ENCODE results near the gene KIF1A.
"Not testable (repeated sequence)": the region's sequence is repeated elsewhere in the genome, so short reads cannot be mapped to it uniquely, and the experiment has no call there.

Gene KIF1A

DNA sequence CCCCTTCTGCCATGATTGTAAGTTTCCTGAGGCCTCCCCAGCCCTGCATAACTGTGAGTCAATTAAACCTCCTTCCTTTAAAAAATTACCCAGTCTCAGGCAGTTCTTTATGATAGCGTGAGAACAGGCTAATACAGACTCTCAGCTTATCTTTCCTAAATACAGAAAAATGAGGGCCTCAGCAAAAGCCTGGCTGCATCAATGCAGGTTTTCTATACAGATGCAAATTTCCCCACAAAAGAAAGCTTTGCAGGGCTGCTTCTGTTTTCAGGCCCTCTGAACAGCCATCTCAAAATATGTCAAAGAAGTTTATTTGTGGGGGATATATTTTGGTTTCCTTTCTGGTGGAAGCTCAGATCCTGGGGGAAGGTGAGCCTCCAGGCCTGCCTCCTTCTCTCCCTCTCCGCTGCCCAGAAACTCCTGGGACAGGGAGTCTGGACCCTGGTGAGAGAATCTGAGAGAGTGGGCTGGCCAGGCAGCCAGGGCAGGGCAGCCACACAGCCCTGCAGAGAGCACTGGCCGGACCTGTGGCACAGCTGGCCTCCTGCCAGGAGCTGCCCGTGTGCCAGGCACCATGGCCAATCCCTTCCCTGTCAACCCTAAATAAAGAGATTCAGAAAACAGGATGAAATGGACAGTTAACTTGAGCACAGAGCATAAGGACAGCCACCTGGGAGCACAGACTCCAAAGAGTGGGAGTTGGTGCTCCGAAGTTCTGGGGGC, 27.0 kb upstream of the KIF1A start:
- DNase-seq (ENCODE audit: low read depth, low spot score) = no peak

GRCh38 chr2:240846309-240846708, 26.3 kb upstream of the KIF1A start:
- not testable (repeated sequence) for DNase-seq (ENCODE audit: low read depth, low spot score)

DNA sequence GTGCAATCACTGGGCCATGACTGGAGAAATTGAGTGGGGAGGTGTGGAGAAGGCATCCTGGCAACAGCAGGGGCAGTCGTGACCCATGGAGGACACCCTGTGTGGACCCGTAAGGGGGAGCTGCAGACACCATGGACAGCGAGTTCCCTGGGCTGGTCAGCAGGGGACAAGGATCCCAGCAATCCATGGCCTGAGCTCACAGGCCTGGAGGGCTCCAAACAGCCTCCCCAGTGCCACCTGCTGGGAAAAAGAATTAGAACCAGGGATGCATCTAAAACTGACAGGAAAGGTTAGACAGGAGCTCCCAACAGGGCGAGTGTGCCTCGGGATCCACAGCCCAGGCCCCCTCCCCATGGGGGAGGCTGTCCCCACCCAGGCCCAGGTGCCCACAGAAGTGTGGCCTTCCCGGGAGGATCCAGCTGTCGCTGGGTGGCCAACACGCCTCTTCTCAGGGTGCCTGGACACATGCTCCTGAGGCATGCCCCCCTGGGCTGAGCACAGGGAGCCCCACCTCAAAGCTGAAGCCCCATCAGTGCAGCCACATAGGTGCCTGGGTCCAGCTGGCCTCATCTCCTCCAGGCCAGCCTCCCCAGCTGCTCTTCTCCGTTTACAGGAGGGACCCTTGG, 20.5 kb upstream of the KIF1A start:
- no peak for DNase-seq (ENCODE audit: low read depth, low spot score)

GRCh38 chr2:240839152-240840143, 19.4 kb upstream of the KIF1A start:
- DNase-seq (ENCODE audit: low read depth, low spot score) = no peak

- DNase-seq (ENCODE audit: low read depth, low spot score) = no peak
These were observed 17.6 kb upstream of the KIF1A start for GRCh38 chr2:240837621-240838020.

GRCh38 chr2:240836781-240837467, 16.9 kb upstream of the KIF1A start:
- no peak for DNase-seq (ENCODE audit: low read depth, low spot score)

DNA sequence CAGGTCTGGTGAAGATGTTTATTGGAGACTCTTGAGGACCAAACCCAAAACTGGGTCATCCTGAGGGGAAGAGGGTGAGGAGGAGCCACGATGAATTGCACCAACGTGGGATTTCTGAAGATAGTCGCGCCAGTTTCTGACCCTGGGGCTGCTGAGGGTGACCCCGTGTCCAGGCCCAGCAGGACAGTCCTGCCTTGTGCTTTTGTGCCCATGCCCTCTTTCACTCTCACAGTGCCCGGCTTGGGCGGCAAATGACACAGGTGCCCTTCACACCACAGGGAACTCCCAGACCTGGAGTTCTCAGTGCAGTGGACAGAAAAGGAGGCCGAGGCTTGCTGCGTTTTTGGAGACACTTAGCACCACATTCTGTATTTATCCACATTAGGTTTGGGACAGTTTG, 15.5 kb upstream of the KIF1A start:
- no peak for DNase-seq (ENCODE audit: low read depth, low spot score)

GRCh38 chr2:240834377-240834975, 14.5 kb upstream of the KIF1A start:
- DNase-seq (ENCODE audit: low read depth, low spot score) = no peak

GRCh38 chr2:240833724-240834285, 13.8 kb upstream of the KIF1A start:
- no peak for DNase-seq (ENCODE audit: low read depth, low spot score)

- DNase-seq (ENCODE audit: low read depth, low spot score) = no peak
These were observed 13.0 kb upstream of the KIF1A start for GRCh38 chr2:240832921-240833494.

- peak; percentile 45 for DNase-seq (ENCODE audit: low read depth, low spot score)
These were observed 12.2 kb upstream of the KIF1A start for GRCh38 chr2:240832205-240832727.

- no peak for DNase-seq (ENCODE audit: low read depth, low spot score)
These were observed 11.7 kb upstream of the KIF1A start for GRCh38 chr2:240831594-240832204.

- no peak for DNase-seq (ENCODE audit: low read depth, low spot score)
These were observed 5.5 kb upstream of the KIF1A start for GRCh38 chr2:240825476-240825875.

- no peak for DNase-seq (ENCODE audit: low read depth, low spot score)
These were observed 3.7 kb upstream of the KIF1A start for GRCh38 chr2:240823449-240824336.

DNA sequence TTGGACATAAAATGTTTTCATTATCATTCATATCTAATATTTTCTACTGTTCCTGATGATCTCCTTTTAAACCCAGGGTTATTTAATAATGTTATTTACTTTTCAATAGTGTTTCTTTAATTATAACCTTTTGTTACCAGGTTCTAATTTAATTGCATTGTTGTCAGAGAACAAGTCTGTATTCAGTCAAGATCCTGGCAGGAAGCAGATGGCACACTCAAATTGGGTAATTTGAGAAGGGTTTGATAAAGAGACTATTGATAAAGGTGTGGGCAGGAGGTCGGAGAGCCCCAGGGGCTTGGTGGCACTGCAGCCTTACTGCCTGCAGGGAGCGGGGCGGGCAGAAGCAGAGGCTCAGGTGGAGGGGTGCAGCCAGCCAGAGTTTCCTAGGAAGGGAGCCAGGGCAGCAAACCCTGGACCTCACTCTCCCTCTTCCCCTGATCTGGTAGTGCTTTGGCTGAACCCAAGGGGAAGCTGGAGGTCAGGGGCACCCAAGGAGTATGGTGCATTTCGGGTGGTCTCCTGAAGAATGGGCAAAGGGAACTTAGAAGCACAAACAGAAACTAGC, 2.3 kb upstream of the KIF1A start:
- DNase-seq (ENCODE audit: low read depth, low spot score) = no peak

DNA sequence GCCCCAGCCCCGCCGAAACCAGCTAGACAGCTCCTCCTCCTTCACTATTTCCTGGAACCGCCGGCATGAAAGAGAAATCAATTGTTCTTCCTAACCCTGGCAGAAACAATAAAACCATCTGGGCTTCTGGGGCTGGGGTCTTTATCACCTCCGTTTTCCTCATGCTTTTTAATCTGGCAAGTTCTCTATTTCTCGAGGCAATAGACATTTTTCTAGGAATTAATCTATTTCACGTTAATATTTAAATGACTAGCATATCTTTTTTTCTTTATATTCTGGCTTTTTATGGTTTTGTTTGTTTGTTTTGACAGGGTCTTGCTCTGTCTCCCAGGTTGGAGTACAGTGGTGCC, 1.4 kb upstream of the KIF1A start:
- DNase-seq (ENCODE audit: low read depth, low spot score) = no peak

GRCh38 chr2:240820607-240821428, 799 bp upstream of the KIF1A start:
- DNase-seq (ENCODE audit: low read depth, low spot score) = no peak

Data from iPS DF 19.7 (cell line).